ENCODE data around the gene PLRG1.

DNA sequence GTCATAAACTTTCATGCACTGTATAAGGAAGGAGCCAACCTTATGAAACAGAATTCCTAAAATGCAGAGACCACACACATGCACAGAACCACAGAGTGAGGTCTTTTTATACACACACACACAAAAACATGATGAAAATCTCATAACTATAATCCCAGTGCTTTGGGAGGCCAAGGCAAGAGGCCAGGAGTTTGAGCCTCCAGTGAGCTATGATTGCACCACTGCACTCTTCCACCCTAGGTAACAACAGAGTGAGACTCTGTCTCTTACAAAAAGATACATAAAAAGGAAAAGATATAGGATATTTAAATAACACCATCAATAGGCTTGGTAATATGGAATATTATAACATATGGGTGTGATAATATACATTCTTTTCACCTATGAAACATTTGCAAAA, 29.7 kb upstream of the PLRG1 start:
- no peak for TF ChIP-seq POLR2A (IDR thresholded peaks at IDR 0.05)
- TF ChIP-seq, protein P1, sequence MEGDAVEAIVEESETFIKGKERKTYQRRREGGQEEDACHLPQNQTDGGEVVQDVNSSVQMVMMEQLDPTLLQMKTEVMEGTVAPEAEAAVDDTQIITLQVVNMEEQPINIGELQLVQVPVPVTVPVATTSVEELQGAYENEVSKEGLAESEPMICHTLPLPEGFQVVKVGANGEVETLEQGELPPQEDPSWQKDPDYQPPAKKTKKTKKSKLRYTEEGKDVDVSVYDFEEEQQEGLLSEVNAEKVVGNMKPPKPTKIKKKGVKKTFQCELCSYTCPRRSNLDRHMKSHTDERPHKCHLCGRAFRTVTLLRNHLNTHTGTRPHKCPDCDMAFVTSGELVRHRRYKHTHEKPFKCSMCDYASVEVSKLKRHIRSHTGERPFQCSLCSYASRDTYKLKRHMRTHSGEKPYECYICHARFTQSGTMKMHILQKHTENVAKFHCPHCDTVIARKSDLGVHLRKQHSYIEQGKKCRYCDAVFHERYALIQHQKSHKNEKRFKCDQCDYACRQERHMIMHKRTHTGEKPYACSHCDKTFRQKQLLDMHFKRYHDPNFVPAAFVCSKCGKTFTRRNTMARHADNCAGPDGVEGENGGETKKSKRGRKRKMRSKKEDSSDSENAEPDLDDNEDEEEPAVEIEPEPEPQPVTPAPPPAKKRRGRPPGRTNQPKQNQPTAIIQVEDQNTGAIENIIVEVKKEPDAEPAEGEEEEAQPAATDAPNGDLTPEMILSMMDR (IDR thresholded peaks at IDR 0.05), result no peak
- no peak for TF ChIP-seq EP300 (IDR thresholded peaks at IDR 0.05)
